T follicular helper cell (primary cell): Measurements from ENCODE around the gene TBCC.

ENCODE experiments used
- DNase-seq: peaks from one replicate; pipeline ENCODE4 v3.0.0-alpha.2; 2020; ENCODE audit warnings: low read depth

The TBCC gene

GRCh38 chr6:42771741-42772100, 25.8 kb upstream of the TBCC start:
- DNase-seq = peak; percentile 22

DNA sequence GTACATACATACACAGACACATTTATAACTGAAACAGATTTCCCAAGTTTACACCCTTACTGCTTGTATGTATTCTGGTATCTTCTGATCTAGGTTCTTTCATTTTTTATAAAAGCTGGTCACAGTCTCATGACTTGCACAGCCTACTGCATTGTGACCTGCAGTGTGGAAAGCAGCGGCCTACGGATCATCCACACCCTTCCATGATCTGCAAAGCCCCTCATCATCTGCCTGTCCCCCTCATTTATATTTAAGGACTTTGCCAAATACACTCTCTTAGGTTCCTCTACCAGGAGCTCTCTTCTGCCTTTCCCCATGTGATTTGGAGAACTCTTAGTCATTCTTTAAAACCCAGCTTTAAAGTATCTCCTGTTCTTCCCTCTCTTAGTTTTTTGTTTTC, 23.9 kb upstream of the TBCC start:
- DNase-seq = no peak

DNA sequence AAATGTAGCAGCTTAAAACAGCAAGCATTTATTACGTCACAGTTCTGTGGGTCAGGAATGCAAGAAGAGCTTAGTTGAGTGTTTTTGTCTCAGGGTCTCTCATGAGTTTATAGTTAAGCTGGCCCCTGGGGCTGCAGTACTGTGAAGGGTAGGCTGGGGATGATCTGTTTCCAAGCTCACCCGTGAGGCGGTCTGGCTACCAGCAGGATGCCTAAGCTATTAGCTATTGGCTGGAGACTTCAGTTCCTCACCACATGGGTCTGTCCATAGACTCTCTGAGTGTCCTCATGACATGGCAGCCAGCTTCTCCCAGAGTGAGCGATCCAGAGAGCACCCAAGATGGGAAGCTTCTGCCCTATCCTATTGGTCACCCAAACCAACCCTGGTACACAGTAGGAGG, 23.1 kb upstream of the TBCC start:
- no peak for DNase-seq

DNA sequence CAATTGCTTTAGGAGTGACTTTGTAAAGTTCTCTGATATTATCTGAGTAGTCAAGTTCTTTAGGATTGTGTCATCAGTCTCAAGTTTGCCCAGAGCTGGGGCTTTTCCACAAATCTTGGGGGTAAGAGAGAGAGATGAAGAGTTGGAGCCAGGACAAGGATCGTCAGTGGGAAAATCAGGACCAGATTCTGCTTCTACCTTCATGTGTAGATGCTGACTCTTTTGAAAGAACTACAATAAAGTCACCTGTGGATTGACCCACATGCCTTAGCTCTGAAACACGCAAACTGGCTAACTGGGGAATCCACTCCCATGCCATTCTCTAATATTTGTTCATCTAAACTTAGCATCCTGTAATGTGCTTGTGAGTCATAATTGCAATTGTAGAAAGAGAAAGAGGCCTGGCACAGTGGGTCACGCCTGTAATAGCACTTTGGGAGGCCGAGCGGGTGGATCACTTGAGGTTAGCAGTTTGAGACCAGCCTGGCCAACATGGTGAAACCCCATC, 20.3 kb upstream of the TBCC start:
- no peak for DNase-seq

GRCh38 chr6:42764911-42765648, 19.2 kb upstream of the TBCC start:
- no peak for DNase-seq

GRCh38 chr6:42762950-42763349, 17.0 kb upstream of the TBCC start:
- DNase-seq = no peak

GRCh38 chr6:42762426-42762859, 16.5 kb upstream of the TBCC start:
- DNase-seq = no peak

DNA sequence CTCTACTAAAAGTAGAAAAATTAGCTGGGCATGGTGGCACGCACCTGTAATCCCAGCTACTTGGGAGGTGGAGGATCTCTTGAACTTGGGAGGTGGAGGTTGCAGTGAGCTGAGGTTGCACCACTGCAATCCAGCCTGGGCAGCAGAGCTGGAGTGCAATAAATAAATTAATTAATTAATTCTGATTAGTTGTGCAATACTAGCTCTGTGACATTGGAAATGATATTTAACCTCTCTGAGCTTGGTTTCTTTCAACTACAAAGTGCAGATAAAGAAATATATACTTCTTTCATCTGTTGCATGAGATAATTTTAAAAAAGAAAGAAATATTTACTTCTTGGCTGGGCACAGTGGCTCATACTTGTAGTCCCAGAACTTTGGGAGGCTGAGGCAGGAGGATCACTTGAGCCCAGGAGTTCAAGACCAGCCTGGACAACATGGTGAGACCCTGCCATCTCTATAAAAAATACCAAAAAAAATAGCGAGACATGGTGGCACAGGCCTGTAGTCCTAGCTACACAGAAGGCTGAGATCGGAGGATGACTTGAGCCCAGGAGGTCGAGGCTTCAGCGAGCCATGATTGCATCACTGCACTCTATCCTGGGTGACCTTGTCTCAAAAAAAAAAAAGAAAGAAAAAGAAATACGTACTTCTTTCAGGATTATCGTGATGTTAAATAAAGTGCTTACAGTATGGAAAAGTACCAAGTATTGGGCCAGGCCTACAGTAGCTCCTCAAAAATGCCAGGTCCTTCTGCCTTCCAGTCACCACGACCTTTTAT, 15.6 kb upstream of the TBCC start:
- no peak for DNase-seq

- no peak for DNase-seq
Observed at GRCh38 chr6:42758756-42759430, 13.0 kb upstream of the TBCC start.

DNA sequence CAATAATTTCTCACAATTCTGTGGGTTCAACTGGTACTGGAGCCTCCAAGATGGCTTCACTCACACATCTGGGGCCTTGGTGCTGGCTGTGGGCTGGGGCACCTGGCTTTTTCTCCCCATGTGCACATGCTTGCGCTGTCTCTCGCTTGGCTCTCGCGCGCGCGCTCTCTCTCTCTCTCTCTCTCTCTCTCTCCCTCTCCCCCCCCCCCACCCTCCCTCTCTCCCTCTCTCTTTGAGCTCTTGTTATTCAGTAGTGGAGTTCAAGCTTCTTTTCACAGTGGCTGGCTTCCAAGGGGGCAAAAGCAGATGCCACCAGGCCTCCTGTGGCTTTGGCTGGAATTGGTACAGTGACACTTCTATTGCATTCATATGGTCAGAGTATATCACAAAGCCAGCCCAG, 10.8 kb upstream of the TBCC start:
- DNase-seq = no peak

DNA sequence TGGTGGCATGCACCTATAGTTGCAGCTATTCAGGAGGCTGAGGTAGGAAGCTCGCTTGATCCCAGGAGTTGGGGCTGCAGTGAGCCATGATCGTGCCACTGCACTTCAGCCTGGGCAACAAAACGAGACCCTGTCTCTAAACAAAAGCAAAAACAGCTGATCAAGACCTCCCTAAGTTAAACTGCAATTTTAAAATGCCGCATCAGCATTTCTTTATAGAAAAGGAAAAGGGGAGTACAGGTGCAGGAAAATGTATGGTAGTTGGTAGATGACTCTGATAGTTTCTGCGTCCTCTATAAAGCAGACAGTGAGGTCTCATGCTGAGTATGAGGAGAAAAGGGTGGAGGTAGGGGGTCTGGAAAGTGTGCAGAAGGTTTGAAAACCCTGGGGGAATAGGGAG, 8.9 kb upstream of the TBCC start:
- no peak for DNase-seq

DNA sequence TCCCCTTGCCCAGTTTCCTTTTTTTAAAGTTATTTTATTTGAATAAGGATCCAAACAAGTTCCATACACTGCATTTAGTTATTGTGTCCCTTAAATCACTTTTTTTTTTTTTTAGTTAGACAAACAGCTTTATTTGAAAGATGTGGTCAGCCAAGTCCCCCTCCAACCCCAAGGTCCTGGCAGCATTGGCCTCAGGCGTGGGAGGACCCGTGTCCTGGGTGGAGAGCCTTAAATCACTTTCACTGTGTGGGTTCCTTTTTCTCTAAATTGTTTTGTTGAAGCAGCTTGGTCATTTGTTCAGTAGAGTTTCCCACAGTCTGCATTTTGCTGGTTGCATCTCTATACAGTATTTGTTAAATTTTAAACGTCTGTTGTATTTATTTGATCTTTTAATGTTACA, 5.2 kb upstream of the TBCC start:
- no peak for DNase-seq

DNA sequence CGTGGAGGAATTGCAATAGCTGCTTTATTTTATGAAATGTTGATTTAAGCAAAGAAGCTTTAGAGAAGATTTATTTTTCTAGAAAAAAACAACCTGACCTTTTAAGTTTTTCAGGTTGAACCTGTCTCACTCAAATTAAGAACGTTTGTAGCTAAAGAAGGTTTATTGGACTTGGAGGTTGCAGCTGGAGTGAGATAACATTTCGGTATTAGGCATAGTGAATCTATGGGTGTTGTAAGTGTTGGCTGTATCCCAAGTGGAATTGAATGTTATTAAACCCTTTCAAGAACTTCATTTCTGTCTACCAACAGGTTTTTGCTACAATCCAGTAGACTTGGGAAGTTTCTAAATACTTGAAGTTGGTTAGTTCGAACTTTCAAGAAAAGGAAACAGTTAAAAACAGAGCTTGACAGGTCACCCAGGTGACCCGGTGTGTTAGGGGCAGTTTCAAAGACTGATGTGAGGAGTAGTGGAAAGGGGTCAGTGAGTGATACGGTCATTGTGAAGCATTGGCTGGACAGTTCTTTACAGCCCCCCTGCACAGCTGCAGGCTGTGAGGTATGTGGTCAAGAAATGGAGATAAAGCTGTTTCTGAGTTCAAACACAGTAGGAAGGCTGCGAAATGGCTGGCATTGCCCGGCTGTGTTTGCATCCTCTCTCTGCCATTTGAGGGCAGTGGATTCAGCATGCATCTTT, 2.4 kb upstream of the TBCC start:
- DNase-seq = no peak

GRCh38 chr6:42746463-42747391, 824 bp upstream of the TBCC start:
- DNase-seq = peak; percentile 58

GRCh38 chr6:42745083-42745639, 742 bp downstream of the TBCC start:
- no peak for DNase-seq

- no peak for DNase-seq
Observed at GRCh38 chr6:42744351-42744893, 1.5 kb downstream of the TBCC start.

- DNase-seq = no peak
Observed at GRCh38 chr6:42742116-42742894, 3.6 kb downstream of the TBCC start.

DNA sequence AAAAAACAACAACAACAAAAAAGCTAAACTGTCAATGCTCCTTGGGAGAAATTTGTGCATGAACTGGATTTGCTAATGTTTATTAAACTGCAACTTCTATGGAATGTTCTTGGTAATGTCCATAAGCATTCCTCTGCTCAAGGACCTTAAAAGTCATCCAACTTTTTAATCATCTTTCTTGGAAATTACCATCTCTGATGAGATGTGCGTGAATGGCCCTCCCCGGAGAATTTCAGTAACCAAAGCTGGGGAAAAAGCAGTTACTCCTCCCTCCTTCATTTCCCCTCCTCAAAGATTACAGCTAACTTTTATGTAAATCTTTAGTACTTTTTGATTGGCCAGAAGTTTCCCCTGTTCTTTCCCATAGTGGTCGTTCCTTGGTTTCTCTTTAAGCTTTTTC, 5.2 kb downstream of the TBCC start:
- no peak for DNase-seq

DNA sequence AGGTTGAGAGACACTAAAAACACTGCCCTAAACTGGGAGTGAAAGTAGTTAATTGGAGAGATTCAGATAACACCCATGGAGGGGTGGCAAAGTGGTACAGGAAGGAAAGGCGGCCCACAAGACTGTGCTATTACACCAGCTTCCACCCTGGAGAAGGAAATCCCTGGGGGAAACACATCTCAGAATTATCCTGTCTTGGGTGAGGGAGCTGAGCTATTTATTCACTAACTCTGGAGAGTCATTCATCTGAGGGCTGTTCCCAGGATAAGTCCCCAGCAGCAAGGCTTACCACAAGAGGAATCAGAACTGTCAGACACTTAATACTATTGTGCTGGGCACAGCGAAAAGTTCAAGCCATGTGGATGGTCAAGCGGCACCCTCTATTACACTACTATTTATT, 9.9 kb downstream of the TBCC start:
- DNase-seq = no peak
